Measurements from ENCODE around the gene FBXO38. TPM values are rescaled to one million over a fixed set of nuclear protein-coding genes. Genes with fewer than 3 reads are reported as not detected.

FBXO38 gene
- total RNA-seq, 6 experiments from 2014 or later, result 28.1 to 31.7 (median 30.9) TPM

- no peak for TF ChIP-seq CTCF (IDR thresholded peaks at IDR 0.05)
- H3K27me3 Mint-ChIP-seq (ENCODE audit: insufficient read depth), result peaks cover 2% of the 10 kb centered on the region; the same call in 1 of the 2 replicates
- no peaks in the 10 kb centered on the region for H3K4me1 Mint-ChIP-seq (ENCODE audit: low read depth)
- no peak overlapping the region for H3K4me3 Mint-ChIP-seq
- no peaks in the 10 kb centered on the region for H3K36me3 Mint-ChIP-seq (ENCODE audit: low read depth)
- no peak overlapping the region for H3K27ac Mint-ChIP-seq
- DNase-seq, result no peak
- no peaks in the 10 kb centered on the region for H3K9me3 Mint-ChIP-seq
Measured at GRCh38 chr5:148364343-148364742, 19.4 kb upstream of the FBXO38 start.

- no peak for TF ChIP-seq CTCF (IDR thresholded peaks at IDR 0.05)
- Mint-ChIP-seq H3K36me3 (ENCODE audit: low read depth) (no peaks in the 10 kb centered on the region), H3K27ac (no peak overlapping the region), H3K4me1 (ENCODE audit: low read depth) (peaks cover 8% of the 10 kb centered on the region), H3K9me3 (no peaks in the 10 kb centered on the region), H3K4me3 (no peak overlapping the region), H3K27me3 (ENCODE audit: insufficient read depth) (no peaks in the 10 kb centered on the region; the same call in 1 of the 2 replicates)
- DNase-seq, result no peak
Measured at GRCh38 chr5:148368299-148368698, 15.5 kb upstream of the FBXO38 start.

- Mint-ChIP-seq H3K27ac (no peak overlapping the region), H3K4me1 (ENCODE audit: low read depth) (peaks cover 21% of the 10 kb centered on the region), H3K36me3 (ENCODE audit: low read depth) (no peaks in the 10 kb centered on the region), H3K9me3 (no peaks in the 10 kb centered on the region), H3K4me3 (no peak overlapping the region), H3K27me3 (ENCODE audit: insufficient read depth) (no peaks in the 10 kb centered on the region; the same call in 1 of the 2 replicates)
- no peak for DNase-seq
- no peak for TF ChIP-seq CTCF (IDR thresholded peaks at IDR 0.05)
Measured at GRCh38 chr5:148372166-148372725, 11.5 kb upstream of the FBXO38 start.

- Mint-ChIP-seq H3K36me3 (ENCODE audit: low read depth) (no peaks in the 10 kb centered on the region), H3K27ac (no peak overlapping the region), H3K4me3 (no peak overlapping the region), H3K9me3 (no peaks in the 10 kb centered on the region), H3K4me1 (ENCODE audit: low read depth) (peaks cover 21% of the 10 kb centered on the region), H3K27me3 (ENCODE audit: insufficient read depth) (no peaks in the 10 kb centered on the region; the same call in 1 of the 2 replicates)
- no peak for TF ChIP-seq CTCF (IDR thresholded peaks at IDR 0.05)
- DNase-seq, result no peak
Measured at GRCh38 chr5:148372893-148373292, 10.9 kb upstream of the FBXO38 start.

- Mint-ChIP-seq H3K4me3 (no peak overlapping the region), H3K27ac (no peak overlapping the region), H3K4me1 (ENCODE audit: low read depth) (peaks cover 21% of the 10 kb centered on the region), H3K36me3 (ENCODE audit: low read depth) (no peaks in the 10 kb centered on the region), H3K9me3 (no peaks in the 10 kb centered on the region), H3K27me3 (ENCODE audit: insufficient read depth) (no peaks in the 10 kb centered on the region)
- DNase-seq, result peak; percentile 68
- TF ChIP-seq CTCF (IDR thresholded peaks at IDR 0.05), result peak; percentile 86
Measured at GRCh38 chr5:148374690-148375360, 8.9 kb upstream of the FBXO38 start.

All from HFFc6 (cell line).